Mesenteric fat pad (tissue), 1 donor: Measurements from ENCODE around the gene EGR4. TPM values are rescaled to one million over a fixed set of nuclear protein-coding genes. Genes with fewer than 3 reads are reported as not detected.
A peak's percentile ranks its signal among the peaks of the same experiment; 100 is the strongest.

ENCODE experiments used
- DNase-seq: peaks from one replicate; pipeline ENCODE4 v3.0.0-alpha.2; 2020; ENCODE audit warnings: low spot score
- total RNA-seq: library from RNA; stranded (reverse); fragmentation: NEBNext Ultra II Directional; extraction: Animal tissue kit (Norgen Biotek cat#: 25700); gene quantifications from one replicate; pipeline ENCODE4 v1.2.1, GENCODE V29; 2021
- donor health status: DM: yes; HTN: yes; CAD: no.

The EGR4 gene
- total RNA-seq, 1 donor from 2014 or later = not detected

- DNase-seq = peak; percentile 12
Measured at GRCh38 chr2:73250872-73251846, 42.2 kb downstream of the EGR4 start.

GRCh38 chr2:73249636-73250035 lies 43.7 kb downstream of the EGR4 start:
- no peak for DNase-seq

DNA sequence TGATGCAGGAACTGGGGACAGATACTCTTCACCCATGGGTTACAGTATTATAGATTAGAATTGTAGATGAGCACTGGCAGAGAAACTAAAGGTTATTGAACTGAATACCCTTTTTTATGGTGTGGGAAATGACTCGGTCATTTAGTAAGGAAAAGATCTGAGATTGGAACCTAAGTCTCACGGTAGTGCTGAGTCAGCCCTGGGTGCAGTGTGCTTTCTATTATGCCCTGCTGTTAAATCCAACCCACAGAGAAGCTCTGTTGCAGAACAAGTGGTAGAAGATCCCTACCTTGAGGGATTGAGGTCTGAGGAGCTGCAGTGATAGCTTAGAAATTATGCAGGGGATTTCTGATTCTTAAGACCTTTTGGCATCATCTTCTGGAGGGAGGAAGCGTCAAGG lies 46.5 kb downstream of the EGR4 start:
- no peak for DNase-seq

GRCh38 chr2:73244580-73244979 lies 48.8 kb downstream of the EGR4 start:
- no peak for DNase-seq

DNA sequence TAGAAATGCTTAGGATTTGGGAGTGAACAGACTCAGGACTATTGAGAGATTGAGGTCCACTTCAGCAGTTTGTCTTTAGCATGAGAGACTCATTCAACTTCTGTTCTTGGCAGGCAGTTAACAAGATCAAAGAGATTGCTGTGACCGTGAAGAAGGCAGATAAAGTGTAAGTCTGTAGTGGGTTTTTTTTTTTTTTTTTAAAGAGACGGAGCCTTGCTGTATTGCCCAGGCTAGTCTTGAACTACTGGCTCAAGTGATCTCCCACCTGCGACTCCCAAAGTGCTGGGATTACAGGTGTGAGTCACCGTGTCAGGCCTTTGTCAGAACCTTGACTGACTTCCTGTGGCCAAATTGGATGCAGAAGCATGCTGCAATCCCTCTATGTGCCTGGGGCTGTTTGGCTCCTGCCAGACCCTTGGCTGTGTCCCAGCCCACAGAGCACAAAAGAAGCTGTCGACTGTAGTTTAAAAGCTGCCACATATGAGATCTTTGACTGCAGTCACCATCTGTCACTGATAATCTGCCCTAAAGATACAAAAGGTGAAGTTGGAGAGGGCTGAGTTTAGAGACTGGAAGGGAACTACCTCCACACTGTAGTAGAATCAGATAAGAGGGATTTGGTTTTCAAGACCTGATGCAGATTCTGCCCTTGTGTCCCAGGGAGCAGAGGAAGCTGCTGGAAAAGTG lies 49.3 kb downstream of the EGR4 start:
- no peak for DNase-seq

Other genes with a start within 250 kb of the EGR4 start
- gene SFXN5, start 221.8 kb downstream of the EGR4 start, total RNA-seq = 11.7 TPM
- gene RAB11FIP5, start 180.6 kb downstream of the EGR4 start, total RNA-seq = 28.1 TPM
- not detected for gene NOTO, start 91.0 kb downstream of the EGR4 start, total RNA-seq
- gene SMYD5, start 79.3 kb downstream of the EGR4 start, total RNA-seq = 25.1 TPM
- gene PRADC1, start 60.3 kb downstream of the EGR4 start, total RNA-seq = 31.1 TPM
- gene CCT7, start 59.2 kb downstream of the EGR4 start, total RNA-seq = 190 TPM
- gene FBXO41, start 9.1 kb downstream of the EGR4 start, total RNA-seq = 1.7 TPM
- gene ALMS1, start 92.3 kb upstream of the EGR4 start, total RNA-seq = 12.2 TPM